SK-MEL-5 (cell line): ENCODE measurements around the gene UBE3D. TPM values are rescaled to one million over a fixed set of nuclear protein-coding genes. Genes with fewer than 3 reads are reported as not detected.
"Not testable (repeated sequence)": the region's sequence is repeated elsewhere in the genome, so short reads cannot be mapped to it uniquely, and the experiment has no call there.

Source experiments
- DNase-seq: peaks from one replicate; pipeline ENCODE4 v3.0.0-alpha.2; 2016; ENCODE audit warnings: low read depth, low spot score
- in situ Hi-C: cut with HindIII; loops from 2 replicates; pipeline ENCODE4 v1.10.0; 2016; ENCODE audit warnings: low sequenced_read_pairs, high pct_unique_total_duplicates, low pct_unique_long_range_greater_than_20kb
- total RNA-seq: library from RNA; depleted of rRNA; stranded (reverse); fragments of >200 nt; shearing (Covaris generic); gene quantifications from 2 replicates; pipeline ENCODE4 v1.2.3, GENCODE V29; 2014

UBE3D gene
- total RNA-seq, 1 experiment from 2014 or later: 6.1 TPM

- in situ Hi-C loops: no loop called here
- DNase-seq: no peak
Measured at GRCh38 chr6:82902290-82902689, 163.4 kb downstream of the UBE3D start.

GRCh38 chr6:82894653-82895259 lies 170.9 kb downstream of the UBE3D start:
- in situ Hi-C loops: no loop called here
- no peak for DNase-seq

DNA sequence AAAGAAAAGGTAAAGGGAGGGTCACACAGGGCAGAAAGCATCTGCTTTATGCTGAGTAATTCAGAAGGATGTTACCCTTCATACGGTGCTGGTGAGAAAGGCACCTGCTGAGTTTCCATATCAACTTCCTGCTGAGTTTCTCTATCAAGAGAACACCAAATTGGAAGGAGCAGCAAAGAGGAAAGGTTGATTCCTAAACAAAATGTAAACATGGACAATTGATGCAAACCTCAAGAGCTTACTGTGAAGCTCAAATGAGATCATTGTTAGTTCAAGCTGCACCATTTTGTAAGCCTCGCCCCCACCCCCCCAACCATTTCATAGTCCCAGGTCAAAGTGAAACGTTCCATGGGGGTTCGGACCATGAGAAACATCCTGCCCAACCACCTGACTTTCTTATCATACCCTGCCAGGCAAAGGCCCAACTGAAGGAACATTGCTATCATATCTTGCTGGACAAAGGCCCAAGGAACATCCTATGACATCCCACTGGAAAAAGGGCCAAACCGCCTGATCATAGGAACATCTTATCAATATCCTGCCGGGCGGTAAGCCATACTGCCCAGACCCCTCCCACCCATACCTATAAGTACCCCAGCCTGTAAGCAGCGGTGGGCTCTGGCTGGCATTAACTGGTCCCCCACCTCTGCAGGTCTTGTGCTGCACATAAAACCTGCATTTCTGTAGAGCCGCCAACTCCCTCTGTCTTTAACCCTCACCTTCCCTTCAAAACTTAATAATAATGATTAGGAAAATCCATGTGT lies 171.6 kb downstream of the UBE3D start:
- no peak for DNase-seq
- in situ Hi-C loops: no loop called here

DNA sequence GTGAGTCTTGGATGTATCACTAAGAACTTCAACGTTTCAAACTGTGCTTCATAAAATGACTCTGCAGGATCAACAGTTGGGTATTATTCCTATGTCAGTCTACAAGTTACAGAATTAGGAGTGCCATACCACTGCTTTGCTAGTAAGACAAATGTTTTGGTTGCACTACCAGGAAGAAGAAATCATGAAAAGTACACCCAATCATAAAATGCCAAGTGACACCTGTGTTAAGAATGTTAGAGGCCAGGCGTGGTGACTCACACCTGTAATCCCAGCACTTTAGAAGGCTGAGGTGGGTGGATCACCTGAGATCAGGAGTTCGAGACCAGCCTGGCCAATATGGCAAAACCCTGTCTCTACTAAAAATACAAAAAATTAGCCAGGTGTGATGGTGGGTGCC lies 174.1 kb downstream of the UBE3D start:
- in situ Hi-C loops, DNase-seq: not testable (repeated sequence)

- in situ Hi-C loops: no loop called here
- DNase-seq: no peak
Measured at GRCh38 chr6:82891076-82891475, 174.6 kb downstream of the UBE3D start.

DNA sequence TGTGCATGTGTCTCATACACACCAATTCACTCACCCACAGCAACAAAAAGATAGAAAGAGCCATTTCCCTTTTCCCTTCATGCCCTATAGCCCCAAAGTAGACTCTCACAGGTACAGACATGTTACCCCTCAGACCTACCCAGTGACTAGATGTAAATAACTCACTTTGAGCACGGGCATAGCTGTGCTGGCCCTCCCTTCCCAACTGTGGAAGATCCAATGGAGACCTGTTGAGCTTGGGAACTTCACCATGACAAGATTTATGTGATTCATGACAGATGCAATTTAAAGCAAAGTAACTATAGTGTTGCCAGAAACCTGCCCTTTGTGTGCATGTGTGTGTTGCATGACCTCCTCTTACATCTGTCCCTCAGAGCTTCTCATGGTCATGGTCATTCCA lies 175.4 kb downstream of the UBE3D start:
- no peak for DNase-seq
- in situ Hi-C loops: no loop called here

- DNase-seq: no peak
- in situ Hi-C loops: no loop called here
Measured at GRCh38 chr6:82889143-82889542, 176.5 kb downstream of the UBE3D start.

DNA sequence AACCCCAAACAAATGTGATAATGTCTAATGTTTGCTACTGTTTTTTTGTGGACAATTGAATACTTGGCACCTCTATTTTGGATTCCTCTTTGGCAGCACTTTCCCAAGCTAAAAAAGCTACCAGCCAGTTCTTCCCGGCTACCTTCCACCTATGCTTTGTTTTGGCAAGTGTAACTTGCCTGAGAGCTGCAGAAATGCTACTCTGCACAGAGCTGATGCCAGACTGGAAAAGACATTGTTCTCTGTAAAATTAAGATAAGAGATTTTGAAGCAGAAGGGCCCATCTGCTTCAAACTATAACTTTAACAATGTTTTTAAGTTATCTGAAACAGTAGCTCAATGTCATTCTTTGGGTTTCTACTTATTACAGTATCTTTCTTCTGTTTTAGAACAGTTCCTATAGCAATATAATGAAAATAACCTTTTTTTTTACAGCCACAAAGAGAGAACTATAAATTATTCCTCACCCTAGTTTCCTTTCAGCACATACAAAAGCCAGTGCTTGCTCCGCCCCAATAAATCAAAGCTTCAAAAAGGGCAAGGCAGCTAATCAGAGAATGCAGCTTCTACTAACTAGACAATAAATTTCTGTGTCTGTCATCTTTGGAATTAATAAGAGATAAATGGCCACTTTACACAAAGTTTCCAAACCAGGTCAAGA lies 183.1 kb downstream of the UBE3D start:
- in situ Hi-C loops: no loop called here
- no peak for DNase-seq

DNA sequence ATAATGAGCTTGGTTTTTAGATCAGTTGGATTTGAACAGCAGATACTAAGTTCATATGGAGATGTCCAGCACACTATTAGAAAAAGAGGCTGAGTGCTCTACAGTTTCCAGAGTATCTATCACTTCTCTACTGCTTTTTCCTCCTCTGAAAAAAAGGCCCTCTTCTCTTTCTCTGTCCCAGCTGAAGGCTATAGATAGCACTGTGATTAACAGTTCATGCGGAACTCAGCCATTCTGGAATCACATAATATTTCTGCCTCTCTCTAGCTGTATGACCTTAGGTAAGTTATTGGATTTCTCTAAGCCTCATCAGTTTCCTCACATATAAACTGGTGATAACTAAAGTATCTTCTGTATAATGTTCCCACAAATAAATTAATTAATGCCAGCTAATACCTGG lies 184.1 kb downstream of the UBE3D start:
- no peak for DNase-seq
- in situ Hi-C loops: no loop called here

DNA sequence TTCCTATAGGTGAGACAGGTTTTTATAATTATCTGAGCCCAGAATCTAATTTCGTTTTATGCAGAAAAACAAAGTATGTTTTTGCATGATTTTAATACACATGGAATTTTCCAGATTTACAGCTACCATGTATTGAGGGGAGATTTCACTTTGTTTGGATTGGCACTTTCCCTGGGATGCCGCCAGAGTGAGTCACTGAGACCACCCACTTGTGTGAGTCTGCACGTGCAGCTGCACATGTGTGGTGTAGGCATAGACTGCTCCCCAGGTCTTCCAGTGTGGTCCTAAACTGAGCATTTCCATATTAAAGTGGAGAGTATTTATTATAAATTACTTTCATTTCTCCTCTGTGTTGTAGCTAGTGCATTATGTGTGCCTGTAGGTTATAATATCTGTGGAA lies 186.8 kb downstream of the UBE3D start:
- no peak for DNase-seq

GRCh38 chr6:82877213-82878195 lies 188.1 kb downstream of the UBE3D start:
- in situ Hi-C loops: no loop called here
- DNase-seq: no peak

More for the DNA sequence above, 186.8 kb downstream of the UBE3D start:
- in situ Hi-C loops: no loop called here

GRCh38 chr6:82875573-82876185 lies 190.0 kb downstream of the UBE3D start:
- no peak for DNase-seq
- in situ Hi-C loops: no loop called here

DNA sequence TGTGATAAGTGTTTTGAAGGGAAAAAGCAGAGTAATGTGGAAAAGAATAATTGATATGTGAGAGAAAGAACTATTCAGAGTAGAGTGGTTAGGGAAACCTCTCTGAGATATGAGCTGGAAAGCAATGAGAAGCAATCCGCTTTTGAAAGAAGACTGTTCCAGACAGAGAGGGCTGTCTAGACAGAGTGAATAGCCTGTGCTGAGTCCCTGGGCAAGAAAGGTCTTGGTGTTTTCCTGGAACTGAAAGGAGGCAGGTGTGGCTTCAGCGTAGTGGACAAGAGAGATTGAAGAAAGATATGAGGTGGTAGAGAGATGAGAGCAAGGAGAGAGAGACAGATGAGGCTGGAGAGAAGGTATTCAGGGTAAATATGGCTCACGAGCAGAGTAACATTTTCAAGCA lies 190.8 kb downstream of the UBE3D start:
- DNase-seq: no peak
- in situ Hi-C loops: no loop called here

GRCh38 chr6:82872185-82872584 lies 193.5 kb downstream of the UBE3D start:
- in situ Hi-C loops: no loop called here
- DNase-seq: no peak

DNA sequence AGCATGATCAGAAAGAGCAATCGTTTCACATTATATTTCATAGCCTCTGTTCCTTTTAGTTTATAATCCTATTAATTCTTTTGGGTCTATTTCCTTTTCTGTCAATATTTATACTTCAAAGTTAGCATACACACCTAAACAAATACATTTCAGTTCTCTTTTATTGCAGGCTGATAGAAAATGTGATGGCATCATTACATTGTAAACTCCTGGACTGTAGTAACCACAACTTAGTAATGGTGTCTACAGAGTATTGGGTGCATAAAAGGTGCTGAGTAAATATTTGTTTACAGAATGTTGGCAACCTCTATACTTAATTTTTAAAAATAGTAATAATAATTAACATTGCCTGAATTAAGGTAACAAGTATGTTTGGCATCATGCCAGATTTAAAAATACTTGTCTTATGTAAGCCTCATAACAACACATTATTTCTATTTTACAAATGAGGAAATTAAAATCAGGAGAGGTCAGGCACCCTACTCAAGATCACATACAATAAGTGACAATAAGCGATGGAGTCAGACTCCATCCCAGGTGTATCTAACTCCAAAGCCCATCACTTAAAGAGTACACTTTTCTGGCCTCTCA lies 195.0 kb downstream of the UBE3D start:
- in situ Hi-C loops: no loop called here

DNA sequence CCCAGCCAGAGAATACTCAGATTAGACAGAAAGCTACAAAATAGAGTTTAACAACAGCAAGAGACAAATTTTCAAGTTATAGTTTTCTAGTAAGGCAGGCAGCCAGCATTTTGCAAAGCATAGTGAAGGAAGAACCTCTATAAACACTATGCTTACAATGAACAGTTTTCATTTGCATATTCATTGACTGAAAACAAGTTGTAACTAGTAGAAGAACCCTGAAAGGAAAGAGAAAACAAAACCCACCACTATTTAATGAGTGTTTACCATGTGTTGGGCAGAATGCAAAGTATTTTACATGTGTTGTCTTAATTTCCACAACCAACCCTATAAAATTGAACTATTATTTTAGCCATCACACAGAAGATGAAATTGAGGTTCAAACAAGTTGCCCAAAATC lies 196.1 kb downstream of the UBE3D start:
- no peak for DNase-seq
- in situ Hi-C loops: no loop called here

More for the DNA sequence above, 195.0 kb downstream of the UBE3D start:
- DNase-seq: no peak

DNA sequence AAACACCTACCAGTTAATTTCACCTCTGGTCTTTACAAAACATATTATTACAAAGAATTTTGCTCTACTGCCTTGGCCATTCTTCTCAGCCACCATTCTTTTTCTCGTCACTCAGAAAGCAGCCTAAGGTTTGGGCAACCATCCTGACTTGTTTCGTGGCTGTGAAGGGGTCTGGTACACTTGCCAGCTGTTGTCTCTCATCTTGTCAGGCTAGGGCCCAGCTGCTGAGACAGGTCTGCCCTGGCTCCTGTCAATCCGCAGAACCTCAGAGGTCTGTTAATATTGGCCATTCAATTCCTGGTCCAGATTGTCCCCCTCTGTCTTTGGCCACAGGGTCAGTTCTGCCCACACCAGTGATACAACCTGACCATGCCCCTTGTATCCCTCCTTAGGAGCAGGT lies 197.7 kb downstream of the UBE3D start:
- in situ Hi-C loops: no loop called here
- DNase-seq: no peak
